Measurements from ENCODE around the gene EIF2S1.
"Not testable (repeated sequence)": the region's sequence is repeated elsewhere in the genome, so short reads cannot be mapped to it uniquely, and the experiment has no call there.

EIF2S1 gene

GRCh38 chr14:67413806-67414769, 54.0 kb downstream of the EIF2S1 start:
- no peak for DNase-seq

DNA sequence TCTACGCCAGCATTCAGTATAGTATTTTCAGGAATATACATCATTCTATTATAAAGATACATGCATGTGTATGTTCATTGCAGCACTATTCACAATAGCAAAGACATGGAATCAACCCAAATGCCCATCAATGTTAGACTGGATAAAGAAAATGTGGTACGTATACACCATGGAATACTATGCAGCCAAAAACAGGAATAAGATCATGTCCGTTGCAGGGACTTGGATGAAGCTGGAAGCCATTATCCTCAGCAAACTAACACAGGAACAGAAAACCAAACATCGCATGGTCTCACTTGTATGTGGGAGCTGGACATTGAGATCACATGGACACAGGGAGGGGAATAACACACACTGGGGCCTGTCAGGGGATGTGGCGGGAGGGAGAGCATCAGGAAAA, 55.5 kb downstream of the EIF2S1 start:
- not testable (repeated sequence) for DNase-seq

DNA sequence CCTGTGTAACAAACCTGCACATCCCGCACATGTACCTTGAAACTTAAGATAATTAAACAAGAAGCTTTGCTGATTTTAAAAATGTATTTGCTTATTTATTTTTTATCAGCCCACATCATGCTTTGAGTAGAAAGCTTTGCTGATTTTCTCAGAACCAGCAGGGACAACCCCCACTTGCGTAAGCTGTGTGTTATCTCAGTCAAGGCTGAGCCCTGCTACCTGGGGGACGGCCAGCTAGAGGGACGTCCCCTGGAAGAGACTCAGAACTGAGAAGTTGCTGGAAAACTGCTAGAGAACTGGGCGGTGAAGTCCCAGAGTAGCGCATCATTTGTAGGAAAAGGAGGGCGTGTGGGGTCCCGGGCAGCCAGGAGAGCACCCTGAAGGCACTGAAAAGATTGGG, 56.0 kb downstream of the EIF2S1 start:
- no peak for DNase-seq

- no peak for DNase-seq
Observed at GRCh38 chr14:67416810-67417209, 56.7 kb downstream of the EIF2S1 start.

- DNase-seq = no peak
Observed at GRCh38 chr14:67417633-67418032, 57.5 kb downstream of the EIF2S1 start.

GRCh38 chr14:67418401-67419191, 58.5 kb downstream of the EIF2S1 start:
- no peak for DNase-seq

GRCh38 chr14:67420102-67420739, 60.1 kb downstream of the EIF2S1 start:
- DNase-seq = no peak

- DNase-seq = no peak
Observed at GRCh38 chr14:67421356-67422224, 61.5 kb downstream of the EIF2S1 start.

DNA sequence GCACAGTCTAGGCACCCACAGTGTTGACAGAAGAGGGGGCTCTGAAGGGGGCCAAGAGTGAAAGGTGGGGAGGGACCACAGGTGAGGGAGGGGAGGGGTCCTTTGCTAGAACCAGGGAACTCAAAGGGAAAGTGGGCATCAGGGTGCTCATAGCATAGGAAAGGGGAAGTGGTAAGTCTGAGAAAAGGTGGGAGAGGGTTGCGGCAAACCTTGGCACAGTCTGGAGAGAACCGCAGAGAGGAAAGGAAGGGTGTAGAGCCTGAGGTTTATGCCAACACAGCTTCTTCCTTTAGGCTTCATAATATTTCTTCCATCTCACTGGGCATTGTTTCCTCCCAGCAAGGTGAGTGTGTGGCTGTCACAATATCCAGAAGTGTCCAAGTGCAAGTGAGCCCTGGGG, 63.3 kb downstream of the EIF2S1 start:
- DNase-seq = no peak

DNA sequence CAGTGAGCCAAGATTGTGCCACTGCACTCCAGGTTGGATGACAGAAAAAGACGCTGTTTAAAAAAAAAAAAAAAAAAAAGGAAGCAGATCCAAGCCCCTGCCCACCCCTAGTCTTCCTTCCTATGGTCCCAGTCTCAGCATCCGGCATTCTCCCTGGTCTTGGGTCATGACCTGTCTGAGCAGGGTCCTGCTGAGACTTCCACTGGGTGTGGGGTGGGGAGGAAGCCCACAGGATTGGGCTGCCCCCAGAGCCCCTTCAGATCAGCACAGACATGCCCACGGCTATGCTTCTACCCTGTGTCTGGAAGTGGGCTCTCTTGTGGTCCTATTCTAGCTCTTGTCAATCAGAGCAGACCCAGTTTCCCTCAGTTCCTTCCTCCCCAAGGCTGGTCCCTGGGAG, 64.4 kb downstream of the EIF2S1 start:
- no peak for DNase-seq

GRCh38 chr14:67425608-67426007, 65.5 kb downstream of the EIF2S1 start:
- DNase-seq = no peak

DNA sequence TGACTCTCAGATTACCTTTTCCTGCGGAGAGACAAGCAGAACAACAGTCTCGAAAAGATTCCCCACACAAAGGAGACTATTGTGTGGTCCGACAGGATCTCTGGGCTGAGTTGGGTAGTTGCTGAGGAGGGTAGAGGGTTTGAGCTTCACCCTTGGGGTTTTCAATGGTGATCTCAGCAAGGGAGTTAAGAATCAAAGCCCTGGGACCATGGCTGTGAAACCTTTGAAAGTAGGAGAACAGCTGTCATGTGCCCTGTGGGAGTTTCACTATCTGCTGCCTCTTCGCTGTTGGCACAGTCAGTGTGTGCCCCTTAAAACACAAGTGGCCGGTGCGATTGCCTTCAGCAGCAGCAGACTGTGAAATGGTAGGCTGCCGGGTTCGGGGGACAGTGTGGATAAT, 66.0 kb downstream of the EIF2S1 start:
- DNase-seq = no peak

- peak; percentile 82 for DNase-seq
Observed at GRCh38 chr14:67426983-67427606, 67.0 kb downstream of the EIF2S1 start.

GRCh38 chr14:67428501-67429031, 68.4 kb downstream of the EIF2S1 start:
- DNase-seq = no peak

GRCh38 chr14:67429510-67430205, 69.5 kb downstream of the EIF2S1 start:
- DNase-seq = no peak

- no peak for DNase-seq
Observed at GRCh38 chr14:67432050-67432564, 72.0 kb downstream of the EIF2S1 start.

DNA sequence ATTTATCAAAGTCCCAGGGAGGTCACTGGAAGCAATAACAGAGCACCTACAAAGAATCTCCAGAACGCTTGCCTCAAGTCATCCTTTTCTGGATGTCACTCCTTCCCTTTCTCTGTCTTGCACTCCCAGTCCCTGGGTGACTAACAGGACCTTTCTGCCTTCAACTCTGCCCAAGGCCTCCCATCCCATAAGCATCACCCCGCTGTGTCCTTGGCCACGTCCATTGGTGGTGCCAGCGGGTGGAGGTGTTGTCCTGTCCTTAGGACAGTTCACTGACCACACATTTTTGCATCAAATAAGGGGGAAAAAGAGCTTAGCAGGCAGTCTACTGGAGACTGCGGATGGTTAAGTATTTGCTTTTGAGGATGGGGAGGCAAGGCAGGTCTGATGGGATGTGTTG, 75.5 kb downstream of the EIF2S1 start:
- DNase-seq = no peak

Measured in NCI-H345 (cell line).